Measurements from ENCODE around the gene KIF26B. TPM values are rescaled to one million over a fixed set of nuclear protein-coding genes. Genes with fewer than 3 reads are reported as not detected.

KIF26B gene
- total RNA-seq, 3 donors from 2014 or later, result 0.14 to 3.2 (median 0.39) TPM

DNA sequence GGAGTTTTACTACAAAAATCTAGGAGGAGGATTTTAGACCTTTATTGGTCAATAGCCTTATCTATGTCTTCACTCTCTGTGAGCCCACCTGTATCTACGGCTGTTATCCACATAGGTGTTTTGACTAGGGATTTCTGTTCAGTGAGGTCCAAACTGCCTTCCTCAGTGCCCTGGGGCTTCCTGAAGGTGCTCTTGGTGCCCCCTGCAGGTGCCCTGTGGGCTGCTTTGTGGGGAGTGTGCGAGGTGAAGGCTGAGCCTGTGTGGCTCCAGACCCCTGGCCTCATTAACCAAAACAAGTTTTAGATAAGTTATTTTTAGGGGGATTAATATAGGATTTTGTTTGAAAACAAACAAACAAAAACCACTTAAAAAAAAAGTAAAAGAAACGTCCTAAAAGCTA lies 122.5 kb downstream of the KIF26B start:
- intact Hi-C loops (cut with DNase I, micrococcal nuclease), result no loop called here
- Histone ChIP-seq H3K4me1 (ENCODE audit: low read depth) (no peaks in the 10 kb centered on the region), H3K36me3 (ENCODE audit: low read depth) (no peaks in the 10 kb centered on the region), H3K4me3 (no peak overlapping the region), H3K9me3 (no peaks in the 10 kb centered on the region)
- DNase-seq (peak in 2 of 3 donors; percentile 40 to 43), ATAC-seq (peak; percentile 50)
- no peak for TF ChIP-seq CTCF (IDR thresholded peaks at IDR 0.05)

GRCh38 chr1:245278846-245279245 lies 124.1 kb downstream of the KIF26B start:
- H3K4me3 ChIP-seq, result no peak overlapping the region
- no peaks in the 10 kb centered on the region for H3K4me1 ChIP-seq (ENCODE audit: low read depth)
- no peaks in the 10 kb centered on the region for H3K36me3 ChIP-seq (ENCODE audit: low read depth)
- ATAC-seq (no peak), DNase-seq (no peak)
- intact Hi-C loops (cut with DNase I, micrococcal nuclease), result no loop called here
- H3K9me3 ChIP-seq, result no peaks in the 10 kb centered on the region
- no peak for TF ChIP-seq CTCF (IDR thresholded peaks at IDR 0.05)

DNA sequence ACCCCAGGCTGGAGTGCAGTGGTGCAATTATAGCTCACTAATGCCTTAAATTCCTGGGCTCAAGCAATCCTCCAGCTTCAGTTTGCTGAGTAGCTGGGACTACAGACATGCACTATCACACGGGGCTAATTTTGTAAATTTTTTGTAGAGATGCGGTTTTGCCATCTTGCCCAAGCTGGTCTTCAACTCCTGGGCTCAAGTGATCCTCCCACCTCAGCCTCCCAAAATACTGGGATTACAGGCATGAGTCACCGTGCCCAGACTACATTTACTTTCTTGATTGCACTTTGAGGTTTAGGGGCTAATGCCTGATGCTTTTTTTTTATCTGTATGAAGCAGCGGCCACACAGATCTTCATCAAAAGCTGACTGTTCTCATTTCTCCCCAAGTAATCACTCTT lies 124.6 kb downstream of the KIF26B start:
- intact Hi-C loops (cut with DNase I, micrococcal nuclease), result no loop called here
- no peaks in the 10 kb centered on the region for H3K36me3 ChIP-seq (ENCODE audit: low read depth)
- H3K4me1 ChIP-seq (ENCODE audit: low read depth), result no peaks in the 10 kb centered on the region
- TF ChIP-seq CTCF (IDR thresholded peaks at IDR 0.05), result no peak
- DNase-seq (no peak), ATAC-seq (no peak)
- H3K9me3 ChIP-seq, result no peaks in the 10 kb centered on the region
- no peak overlapping the region for H3K4me3 ChIP-seq

DNA sequence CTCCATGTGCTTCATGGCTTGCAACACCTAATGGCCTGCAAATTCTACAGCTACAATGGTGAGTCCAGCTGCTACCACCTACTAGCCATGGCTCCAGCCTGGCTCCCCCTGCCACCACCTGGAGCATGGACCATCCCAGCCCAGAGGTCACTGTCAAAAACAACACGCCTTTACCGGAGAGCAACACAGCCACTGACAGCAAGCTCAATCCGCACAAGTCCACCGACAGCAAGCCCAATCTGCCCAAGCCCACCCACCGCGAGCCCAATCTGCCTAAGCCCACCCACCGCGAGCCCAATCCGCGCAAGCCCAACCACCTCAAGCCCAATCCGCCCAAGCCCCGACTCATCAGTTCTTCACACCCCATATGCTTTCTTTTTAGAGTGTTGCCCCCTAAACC lies 128.2 kb downstream of the KIF26B start:
- no peak for ATAC-seq
- Histone ChIP-seq H3K36me3 (ENCODE audit: low read depth) (no peaks in the 10 kb centered on the region), H3K4me3 (no peak overlapping the region), H3K4me1 (ENCODE audit: low read depth) (no peaks in the 10 kb centered on the region), H3K9me3 (no peaks in the 10 kb centered on the region)
- TF ChIP-seq CTCF (IDR thresholded peaks at IDR 0.05), result no peak
- no peak for DNase-seq
- intact Hi-C loops (cut with DNase I, micrococcal nuclease), result no loop called here

DNA sequence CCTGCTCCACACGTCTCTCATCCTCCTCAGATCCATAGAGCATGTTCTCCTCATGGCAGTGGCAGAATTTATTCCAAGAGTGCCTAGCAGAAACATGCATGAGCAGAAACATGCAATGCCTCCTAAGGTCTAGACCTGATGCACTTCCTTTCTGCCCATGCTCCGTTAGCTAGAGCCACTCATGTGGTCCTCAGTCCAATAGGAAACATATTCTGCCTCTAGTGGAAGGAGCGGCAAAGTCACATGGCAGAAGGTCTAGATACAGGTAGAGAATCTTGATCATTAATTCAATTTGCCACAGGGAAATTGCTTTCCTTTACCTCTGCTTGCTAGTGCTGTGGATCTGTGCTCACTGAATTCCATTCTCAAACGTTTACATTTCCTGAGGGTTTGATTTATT lies 130.4 kb downstream of the KIF26B start:
- Histone ChIP-seq H3K9me3 (no peaks in the 10 kb centered on the region), H3K4me1 (ENCODE audit: low read depth) (no peaks in the 10 kb centered on the region), H3K36me3 (ENCODE audit: low read depth) (no peaks in the 10 kb centered on the region), H3K4me3 (no peak overlapping the region)
- ATAC-seq (no peak), DNase-seq (no peak)
- no peak for TF ChIP-seq CTCF (IDR thresholded peaks at IDR 0.05)
- intact Hi-C loops (cut with DNase I, micrococcal nuclease), result no loop called here

- intact Hi-C loops (cut with DNase I, micrococcal nuclease), result no loop called here
- Histone ChIP-seq H3K4me1 (ENCODE audit: low read depth) (no peaks in the 10 kb centered on the region), H3K4me3 (no peak overlapping the region), H3K36me3 (ENCODE audit: low read depth) (no peaks in the 10 kb centered on the region), H3K9me3 (no peaks in the 10 kb centered on the region)
- TF ChIP-seq CTCF (IDR thresholded peaks at IDR 0.05), result no peak
- ATAC-seq (no peak), DNase-seq (no peak)
Measured at GRCh38 chr1:245288796-245289195, 134.0 kb downstream of the KIF26B start.
